Astrocyte of the hippocampus (primary cell): Measurements from ENCODE around the gene SVEP1.
"Not testable (repeated sequence)": the region's sequence is repeated elsewhere in the genome, so short reads cannot be mapped to it uniquely, and the experiment has no call there.

Experiments
- DNase-seq: peaks from one replicate; pipeline ENCODE4 v3.0.0; 2011; ENCODE audit warnings: low read depth, low spot score

Gene SVEP1

DNA sequence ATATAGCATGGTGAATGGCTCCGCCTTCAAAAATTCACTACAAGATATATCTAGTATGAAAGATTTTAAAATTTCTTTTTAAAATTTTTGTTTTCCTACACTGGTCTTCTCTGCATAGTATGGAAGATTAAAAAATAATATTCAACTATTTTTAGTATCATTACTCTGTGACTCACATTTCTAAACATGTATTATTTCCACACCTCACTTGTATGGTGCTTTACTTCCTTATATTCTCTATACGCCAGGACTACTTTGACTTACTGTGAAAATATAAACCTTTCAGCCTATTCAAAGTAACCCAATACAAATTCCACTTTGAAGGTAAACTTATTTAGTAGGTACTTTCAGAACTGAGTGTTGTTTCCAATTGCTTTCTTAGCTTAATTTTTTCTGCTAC is 215.1 kb downstream of the SVEP1 start:
- no peak for DNase-seq

DNA sequence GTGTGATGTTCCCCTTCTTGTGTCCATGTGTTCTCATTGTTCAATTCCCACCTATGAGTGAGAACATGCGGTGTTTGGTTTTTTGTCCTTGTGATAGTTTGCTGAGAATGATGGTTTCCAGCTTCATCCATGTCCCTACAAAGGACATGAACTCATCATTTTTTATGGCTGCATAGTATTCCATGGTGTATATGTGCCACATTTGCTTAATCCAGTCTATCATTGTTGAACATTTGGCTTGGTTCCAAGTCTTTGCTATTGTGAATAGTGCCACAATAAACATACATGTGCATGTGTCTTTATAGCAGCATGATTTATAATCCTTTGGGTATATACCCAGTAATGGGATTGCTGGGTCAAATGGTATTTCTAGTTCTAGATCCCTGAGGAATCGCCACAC is 220.5 kb downstream of the SVEP1 start:
- DNase-seq, result not testable (repeated sequence)

- DNase-seq, result no peak
Measured at GRCh38 chr9:110357505-110357904, 222.0 kb downstream of the SVEP1 start.

- DNase-seq, result no peak
Measured at GRCh38 chr9:110356639-110357395, 222.7 kb downstream of the SVEP1 start.

GRCh38 chr9:110355911-110356310 is 223.6 kb downstream of the SVEP1 start:
- no peak for DNase-seq

DNA sequence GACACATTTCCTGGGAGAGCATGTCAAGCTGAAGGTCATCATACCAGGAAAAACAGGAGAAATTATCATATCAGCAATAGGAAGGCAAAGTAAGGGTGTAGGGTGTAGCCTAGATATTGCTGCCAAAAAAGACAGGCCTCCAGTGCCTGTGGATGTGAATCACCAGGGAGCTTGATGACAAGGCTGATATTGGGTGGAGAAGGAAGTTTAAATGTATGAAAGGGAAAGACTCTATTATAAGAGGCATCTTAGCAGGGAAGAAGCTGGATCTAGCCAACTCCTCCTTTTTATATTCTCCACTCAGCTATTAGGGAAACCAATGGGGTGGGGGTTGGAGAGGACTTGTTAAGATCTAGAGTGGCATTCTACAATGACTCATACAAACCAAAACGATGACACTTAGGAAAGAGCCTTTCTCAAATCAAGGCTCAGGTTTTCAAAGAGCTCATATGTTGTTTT is 228.5 kb downstream of the SVEP1 start:
- peak; percentile 28 for DNase-seq

GRCh38 chr9:110346325-110346724 is 233.2 kb downstream of the SVEP1 start:
- DNase-seq, result no peak

DNA sequence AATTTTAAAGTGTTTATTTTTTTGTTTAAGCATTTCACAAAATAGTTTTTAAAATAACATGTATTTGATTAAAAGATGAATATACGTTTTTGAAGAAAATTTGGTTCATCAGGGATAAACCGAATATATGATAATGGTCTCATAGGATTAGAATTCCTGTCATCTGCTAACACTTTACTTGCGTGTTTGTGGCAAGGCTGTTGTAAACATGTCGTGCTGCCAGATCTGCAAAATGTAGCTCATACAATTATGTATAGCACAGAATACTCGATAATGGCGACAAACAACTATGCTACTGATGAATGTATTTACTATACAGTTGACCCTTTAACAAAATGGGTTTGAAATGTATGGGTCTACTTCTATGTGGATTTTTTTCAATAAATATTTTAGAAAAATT is 234.7 kb downstream of the SVEP1 start:
- DNase-seq, result no peak

DNA sequence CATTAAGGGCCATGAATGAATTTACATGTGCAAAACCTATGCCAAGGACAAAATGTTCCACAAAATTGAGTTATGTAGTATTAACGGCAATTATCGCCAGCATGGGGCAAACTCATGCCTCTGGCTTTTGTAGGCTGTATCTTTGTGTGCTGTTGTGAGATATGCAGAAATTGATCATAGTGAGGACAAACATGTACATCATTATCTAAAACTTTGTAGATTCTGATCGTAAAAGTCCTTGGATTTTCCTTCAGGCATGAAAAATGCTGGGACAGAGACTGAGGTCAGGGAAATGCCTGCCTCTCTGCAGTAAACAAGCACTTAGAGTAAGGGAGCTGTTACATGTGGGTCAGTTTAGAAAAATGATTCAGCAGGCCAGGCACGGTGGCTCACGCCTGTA is 236.0 kb downstream of the SVEP1 start:
- DNase-seq, result no peak

GRCh38 chr9:110340306-110340705 is 239.2 kb downstream of the SVEP1 start:
- no peak for DNase-seq

DNA sequence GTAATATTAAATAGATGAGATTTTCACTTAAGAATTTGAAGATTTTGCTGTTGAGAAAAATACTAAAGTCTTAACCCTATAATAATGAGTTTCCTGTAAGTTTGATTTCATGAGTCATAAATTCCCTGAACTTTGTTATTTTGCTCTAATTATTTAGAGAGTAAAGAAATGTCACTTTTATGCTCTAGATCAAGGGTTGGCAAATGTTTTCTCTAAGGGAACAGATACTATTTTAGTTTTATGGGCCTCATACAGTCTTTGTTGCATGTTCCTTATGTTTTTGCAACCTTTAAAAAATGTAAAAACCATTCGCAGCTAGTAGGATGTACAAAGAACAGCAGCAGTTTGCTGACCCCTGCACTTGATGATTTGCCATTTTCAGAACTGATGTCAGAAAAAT is 241.4 kb downstream of the SVEP1 start:
- DNase-seq, result no peak

DNA sequence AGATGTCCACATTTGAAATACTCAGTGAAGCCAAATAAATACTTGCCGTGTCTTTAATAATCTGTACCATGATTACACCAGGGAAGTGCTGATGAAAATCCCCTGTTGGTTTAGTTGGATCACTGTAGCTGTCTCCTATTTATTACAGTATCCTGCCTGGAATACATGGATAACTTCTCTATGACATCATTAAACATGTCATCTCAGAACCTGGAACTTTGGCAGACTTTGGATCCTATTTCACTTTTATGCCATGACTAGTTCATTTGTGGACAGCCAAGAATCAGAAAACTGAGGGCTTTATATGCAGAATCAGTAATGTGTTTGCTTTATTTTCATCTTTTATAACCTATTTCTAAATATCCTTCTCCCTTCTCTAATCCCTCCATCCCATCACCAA is 241.8 kb downstream of the SVEP1 start, which contains the start of gene TXNDC8:
Gene TXNDC8 (minus strand): TSS at position 137 of the 400 bp plus-strand sequence.
- peak; percentile 14 for DNase-seq

DNA sequence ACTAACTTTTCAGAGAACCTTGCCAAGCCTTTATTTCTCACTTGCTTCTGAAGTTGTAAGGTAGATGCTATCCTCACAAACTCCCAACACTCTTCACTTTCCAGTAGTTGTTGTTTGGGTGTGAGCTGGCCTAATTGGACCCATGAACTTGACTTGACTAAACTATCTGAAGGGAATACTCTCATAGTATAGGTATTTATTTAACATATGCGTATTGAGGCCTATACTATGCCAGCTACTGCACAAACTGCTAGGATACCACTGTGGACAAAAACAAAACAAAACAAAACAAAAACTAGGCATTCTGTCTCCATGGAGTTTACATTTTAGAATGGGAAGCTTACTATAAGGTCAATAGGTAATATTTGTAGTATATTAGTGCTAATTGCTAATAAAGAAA is 243.2 kb downstream of the SVEP1 start:
- no peak for DNase-seq

DNA sequence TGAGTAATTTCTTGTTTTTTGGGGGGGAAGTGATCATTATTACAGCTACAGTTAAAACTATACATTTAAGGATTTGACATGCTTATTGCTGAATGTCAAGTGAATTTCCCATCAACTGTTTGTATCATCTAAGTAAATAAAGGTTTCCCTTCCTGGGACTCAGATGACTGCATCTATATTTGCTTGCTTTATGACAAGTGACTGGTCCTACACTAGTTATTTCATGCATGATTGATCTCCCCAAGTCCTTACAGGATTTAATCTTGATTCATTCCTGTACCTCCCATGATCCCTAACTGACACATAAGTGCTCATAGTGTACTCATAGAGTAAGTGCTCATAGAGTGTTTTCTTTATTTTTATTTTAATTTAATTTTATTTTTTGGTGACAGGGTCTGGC is 244.7 kb downstream of the SVEP1 start:
- no peak for DNase-seq

DNA sequence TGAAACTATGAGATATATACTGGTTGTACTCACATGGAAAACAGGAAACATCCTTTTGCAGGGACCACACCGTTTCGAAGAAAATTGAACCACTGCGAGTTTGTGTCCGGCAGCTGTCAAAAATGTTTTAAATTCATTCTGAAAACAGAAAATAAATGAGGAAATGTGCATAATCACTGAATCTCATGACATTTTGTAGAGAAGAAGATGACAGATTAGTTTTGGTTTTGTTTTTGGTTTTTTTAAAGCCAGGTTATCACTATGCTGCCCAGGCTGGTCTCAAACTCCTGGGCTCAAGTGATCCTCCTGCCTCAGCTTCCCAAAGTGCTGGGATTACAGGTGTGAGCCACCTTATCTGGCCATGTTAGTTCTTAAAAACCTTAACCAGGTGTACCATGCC is 245.4 kb downstream of the SVEP1 start:
- DNase-seq, result no peak

DNA sequence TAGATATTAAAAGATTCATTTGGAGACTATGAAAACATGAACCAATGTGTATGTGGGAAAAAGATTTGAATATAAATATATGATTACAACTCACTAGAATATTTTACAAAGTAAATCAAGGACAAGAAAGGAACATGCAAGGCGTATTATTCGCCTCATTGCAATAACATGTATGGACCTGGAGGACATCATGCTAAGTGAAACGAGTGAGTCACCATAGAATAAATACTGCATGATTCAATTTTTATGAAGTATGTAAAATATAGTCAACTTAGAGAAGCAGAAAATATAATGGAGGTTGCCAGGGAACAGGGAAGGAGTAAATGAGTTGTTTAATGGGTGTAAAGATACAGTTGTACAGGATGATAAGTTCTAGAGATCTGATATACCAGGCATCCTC is 246.8 kb downstream of the SVEP1 start:
- no peak for DNase-seq

- no peak for DNase-seq
Measured at GRCh38 chr9:110330484-110331105, 248.9 kb downstream of the SVEP1 start.

DNA sequence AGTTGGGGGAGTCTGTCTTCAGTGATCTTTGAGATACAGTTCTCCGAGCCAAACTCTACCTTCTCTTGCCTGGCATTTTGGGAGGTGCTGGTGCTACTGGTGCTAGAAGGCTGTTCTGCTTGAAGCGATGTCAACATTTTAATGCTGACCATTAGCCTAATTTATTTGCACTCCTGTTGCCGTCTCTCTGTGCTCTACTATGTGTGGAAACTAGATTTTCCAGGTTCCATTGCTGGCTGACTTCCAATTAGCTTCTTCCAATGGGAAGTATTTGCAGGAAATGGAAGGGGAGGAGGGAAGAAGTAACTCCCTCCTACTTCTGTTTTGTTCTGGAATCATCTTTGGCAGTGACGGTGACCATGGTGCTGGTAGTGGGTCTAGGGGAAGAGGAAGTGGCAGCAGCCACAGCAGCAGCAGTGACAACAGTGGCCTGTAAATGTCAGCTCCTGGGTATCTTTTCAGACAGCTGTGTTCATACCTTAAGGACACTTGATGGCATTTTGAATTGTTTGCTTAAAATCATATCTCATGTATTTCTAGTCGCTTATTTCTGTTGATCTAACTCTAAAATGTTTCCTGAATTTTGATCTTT is 249.8 kb downstream of the SVEP1 start:
- DNase-seq, result no peak

DNA sequence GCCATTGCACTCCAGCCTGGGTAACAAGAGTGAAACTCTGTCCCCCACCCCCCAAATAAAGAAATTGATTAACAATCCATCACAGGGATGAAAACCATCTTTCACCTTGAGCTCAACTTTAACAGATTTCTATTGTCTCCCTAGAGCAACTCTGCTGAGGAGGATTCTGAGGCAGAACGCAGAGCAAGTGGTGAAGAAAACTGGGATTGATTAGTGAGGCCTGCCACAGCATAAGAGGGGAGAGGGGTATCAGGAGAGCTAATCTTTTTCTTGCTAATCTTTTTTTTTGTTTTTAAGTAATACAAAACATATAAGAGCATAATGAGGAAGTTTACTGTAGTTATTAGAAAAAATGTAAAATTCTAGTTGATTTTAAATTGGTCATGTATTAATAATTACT is 250.8 kb downstream of the SVEP1 start:
- no peak for DNase-seq

DNA sequence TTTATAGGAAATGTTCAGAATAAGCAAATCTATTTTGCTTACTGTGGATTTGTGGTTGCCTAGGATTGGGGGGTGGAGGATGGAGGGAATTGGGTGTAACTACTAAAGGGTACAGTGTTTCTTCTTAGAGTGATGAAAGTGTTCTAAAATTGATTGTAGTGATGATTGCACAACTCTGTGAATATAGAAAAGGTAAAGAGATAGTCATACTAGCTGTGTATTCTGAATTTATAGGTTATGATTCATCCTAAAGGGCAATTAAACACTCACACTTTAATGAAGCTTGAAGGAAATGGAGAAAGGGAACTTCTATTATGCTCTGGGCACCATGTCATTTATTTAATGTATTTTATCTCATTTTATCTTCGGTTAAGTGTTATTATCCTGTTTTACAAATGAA is 251.8 kb downstream of the SVEP1 start:
- DNase-seq, result no peak

- DNase-seq, result no peak
Measured at GRCh38 chr9:110323818-110324217, 255.7 kb downstream of the SVEP1 start.

GRCh38 chr9:110320651-110321445 is 258.7 kb downstream of the SVEP1 start:
- peak; percentile 8 for DNase-seq
